A549 (cell line): ENCODE measurements around the gene TMEM184C. TPM values are rescaled to one million over a fixed set of nuclear protein-coding genes. Genes with fewer than 3 reads are reported as not detected.

ENCODE experiments used
- ATAC-seq, 2 experiments: fragments of 200-7000 bp in 1 of 2; fragments of >200 bp in 1 of 2; cut with Nextera tagmentation in 1 of 2; cut with Tn5 transposase in 1 of 2; 3 replicates each; pipeline versions ENCODE4 v1.8.0 to v1.9.1; 2018 to 2020; ENCODE audit warnings: mild to moderate bottlenecking in 1 of 2, moderate library complexity in 1 of 2
- CTCF ChIA-PET: fragments of 300-600 bp; sonication (Branson Sonifier 250); formaldehyde crosslinking; extraction: SDS; loops from one replicate; lab custom pipeline; 2021; ENCODE audit warnings: antibody characterized with exemption, inconsistent platforms; lab: Yijun Ruan, JAX
- POLR2A ChIA-PET: fragments of 350-600 bp; formaldehyde crosslinking; extraction: SDS; loops from one replicate; lab custom pipeline; 2021; ENCODE audit warnings: antibody characterized with exemption, inconsistent platforms; lab: Yijun Ruan, JAX
- DNase-seq, 2 experiments: peaks; one replicate each; pipeline versions ENCODE4 v3.0.0 to v3.0.0-alpha.2; 2011 to 2016; ENCODE audit warnings: low read depth in 1 of 2, low spot score in 1 of 2
- FAIRE-seq: peaks from 2 replicates; lab custom pipeline; 2011; peaks lifted over from hg19 to GRCh38; lab: Jason Lieb, UNC
- H3K27ac ChIP-seq, 2 experiments: fragments of >200 bp; sonication (Bioruptor Twin); formaldehyde crosslinking; 3 replicates each; pipeline ENCODE4 v1.5.1; 2016 to 2017
- H3K4me1 ChIP-seq: fragments of >200 bp; sonication (Bioruptor Twin); formaldehyde crosslinking; 3 replicates; pipeline ENCODE4 v1.6.1; 2016
- H3K4me2 ChIP-seq: fragments of >200 bp; sonication (Bioruptor Twin); formaldehyde crosslinking; 3 replicates; pipeline ENCODE4 v1.6.1; 2016
- H3K4me3 ChIP-seq: fragments of >200 bp; sonication (Bioruptor Twin); formaldehyde crosslinking; 3 replicates; pipeline ENCODE4 v1.5.1; 2016
- H3K9me3 ChIP-seq: fragments of >200 bp; sonication (Bioruptor Twin); formaldehyde crosslinking; 3 replicates; pipeline ENCODE4 v1.6.1; 2016
- ATOH8 ChIP-seq: fragments of 250-450 bp; sonication (Bioruptor Pico); IDR thresholded peaks from 2 replicates; pipeline ENCODE4 v1.5.0; 2020; ENCODE audit warnings: low read depth, mild to moderate bottlenecking, moderate library complexity
- BHLHE40 ChIP-seq: IDR thresholded peaks from 2 replicates; pipeline ENCODE4 v1.6.1; 2012; ENCODE audit warnings: low read depth, low read length, inconsistent platforms
- CBX2 ChIP-seq: fragments of 200-600 bp; sonication (generic); IDR thresholded peaks from 2 replicates; pipeline ENCODE4 v1.6.1; 2016; ENCODE audit warnings: low read depth, mild to moderate bottlenecking, borderline replicate concordance
- CEBPB ChIP-seq, 2 experiments: fragments of >200 bp in 1 of 2; sonication (Bioruptor Twin) in 1 of 2; formaldehyde crosslinking in 1 of 2; IDR thresholded peaks; 2 replicates each; pipeline ENCODE4 v1.6.1; 2012 to 2016
- CTCF ChIP-seq: fragments of >200 bp; sonication (Bioruptor Twin); formaldehyde crosslinking; IDR thresholded peaks from 3 replicates; pipeline ENCODE4 v1.5.1; 2016
- E2F6 ChIP-seq: IDR thresholded peaks from 2 replicates; pipeline ENCODE4 v1.6.1; 2012; ENCODE audit warnings: low read depth, borderline replicate concordance
- ELK1 ChIP-seq: fragments of 150-350 bp; IDR thresholded peaks from 2 replicates; pipeline ENCODE4 v1.6.1; 2014; ENCODE audit warnings: low read depth, mild to moderate bottlenecking, low read length
- FOXS1 ChIP-seq: fragments of 250-450 bp; sonication (Bioruptor Pico); IDR thresholded peaks from 2 replicates; pipeline ENCODE4 v1.5.0; 2020; ENCODE audit warnings: mild to moderate bottlenecking, moderate library complexity
- HES2 ChIP-seq: fragments of >200 bp; sonication (Bioruptor Twin); formaldehyde crosslinking; IDR thresholded peaks from 2 replicates; pipeline ENCODE4 v1.6.1; 2016
- JUN ChIP-seq, 2 experiments: fragments of >200 bp; sonication (Bioruptor Twin); formaldehyde crosslinking; IDR thresholded peaks; 2 replicates in 1 of 2; 3 replicates in 1 of 2; pipeline ENCODE4 v1.6.1; 2016 to 2017
- MAFK ChIP-seq: fragments of 450-650 bp; IDR thresholded peaks from 2 replicates; pipeline ENCODE4 v1.6.1; 2014; ENCODE audit not compliant: partially characterized antibody
- MYC ChIP-seq: IDR thresholded peaks from 2 replicates; pipeline ENCODE4 v1.6.1; 2012; ENCODE audit warnings: mild to moderate bottlenecking, inconsistent platforms, low read length, improper control_type of control experiment, borderline replicate concordance
- NFE2L2 ChIP-seq: fragments of 150-350 bp; conservative IDR thresholded peaks from 2 replicates; pipeline ENCODE4 v1.6.1; 2014; ENCODE audit warnings: low read length
- NR3C1 ChIP-seq: fragments of >200 bp; sonication (Bioruptor Twin); formaldehyde crosslinking; IDR thresholded peaks from 3 replicates; pipeline ENCODE4 v1.6.1; 2017
- PHF8 ChIP-seq: fragments of 200-600 bp; sonication (generic); IDR thresholded peaks from 2 replicates; pipeline ENCODE4 v1.6.1; 2016; ENCODE audit warnings: low read depth, mild to moderate bottlenecking, antibody characterized with exemption, moderate library complexity, borderline replicate concordance
- RAD21 ChIP-seq, 2 experiments: fragments of >200 bp in 1 of 2; sonication (Bioruptor Twin) in 1 of 2; formaldehyde crosslinking in 1 of 2; IDR thresholded peaks in 1 of 2; conservative IDR thresholded peaks in 1 of 2; 2 replicates in 1 of 2; 3 replicates in 1 of 2; pipeline ENCODE4 v1.6.1; 2012 to 2018; ENCODE audit warnings: inconsistent platforms in 1 of 2
- RCOR1 ChIP-seq: fragments of 150-350 bp; IDR thresholded peaks from 2 replicates; pipeline ENCODE4 v1.6.1; 2014; ENCODE audit warnings: antibody characterized with exemption, low read length, low read depth
- REST ChIP-seq: fragments of 200-600 bp; sonication (generic); IDR thresholded peaks from 2 replicates; pipeline ENCODE4 v1.6.1; 2016; ENCODE audit warnings: antibody characterized with exemption, mild to moderate bottlenecking, moderate library complexity
- RFX5 ChIP-seq: fragments of 450-650 bp; IDR thresholded peaks from 2 replicates; pipeline ENCODE4 v1.7.1; 2014; ENCODE audit warnings: antibody characterized with exemption, mild to moderate bottlenecking, moderate library complexity
- SREBF2 ChIP-seq: fragments of 450-650 bp; IDR thresholded peaks from 2 replicates; pipeline ENCODE4 v1.6.1; 2014; ENCODE audit warnings: mild to moderate bottlenecking, moderate library complexity
- TFCP2L1 ChIP-seq: fragments of 250-450 bp; sonication (Bioruptor Pico); IDR thresholded peaks from 2 replicates; pipeline ENCODE4 v1.5.0; 2021; ENCODE audit warnings: mild to moderate bottlenecking
- TP53 ChIP-seq: fragments of 250-450 bp; sonication (Bioruptor Pico); IDR thresholded peaks from 2 replicates; pipeline ENCODE4 v1.5.0; 2021; ENCODE audit warnings: mild to moderate bottlenecking, moderate library complexity
- USF2 ChIP-seq: fragments of 450-650 bp; IDR thresholded peaks from 2 replicates; pipeline ENCODE4 v1.6.1; 2014; ENCODE audit warnings: antibody characterized with exemption
- ZC3H11A ChIP-seq: fragments of 450-650 bp; IDR thresholded peaks from 2 replicates; pipeline ENCODE4 v1.6.1; 2014; ENCODE audit warnings: antibody characterized with exemption, mild to moderate bottlenecking
- WGBS: methylation state at CpG from one replicate; pipeline ENCODE4 v1.1.6; 2017; ENCODE audit errors: missing lambda C conversion rate; 5-methylcytosine and 5-hydroxymethylcytosine counted together
- polyA plus RNA-seq, 4 experiments: library from polyadenylated mRNA; depleted of rRNA in 3 of 4; stranded (reverse); fragments of >200 nt; fragmentation: RNase III in 1 of 4; extraction: RNeasy Plus Mini Kit Qiagen cat#74134 plus additional on column Dnase treatment in 1 of 4; gene quantifications; 2 replicates in 3 of 4; 3 replicates in 1 of 4; pipeline ENCODE4 v1.2.3, GENCODE V29; 2011 to 2017

TMEM184C gene
- polyA plus RNA-seq, 2 of the 4 experiments (the other 2 are of a cell fraction): 17.6 to 25.2 TPM

GRCh38 chr4:147583876-147584275 is 33.3 kb upstream of the TMEM184C start:
- WGBS: 59% methylated on average over 1 of the region's 1 CpG
- ChIA-PET POLR2A (no interaction called here), CTCF (interaction anchor here (0.7 to 1.3 kb wide), 2 partner anchors 65 to 423 kb away, joined by 3 to 4 read pairs; no protein-coding TSS in a partner anchor)
- Histone ChIP-seq H3K4me2 (no peak overlapping the region), H3K4me1 (peaks cover 10% of the 10 kb centered on the region; the same call in 2 of the 3 replicates), H3K4me3 (no peak overlapping the region), H3K27ac (no peak overlapping the region), H3K9me3 (no peaks in the 10 kb centered on the region)
- DNase-seq (no peak), ATAC-seq (no peak), FAIRE-seq (no peak)
- TF ChIP-seq FOXS1 (CRISPR knock-in tag): no peak
- TF ChIP-seq CTCF: no peak
- no peak for TF ChIP-seq RFX5
- TF ChIP-seq RCOR1: no peak
- no peak for TF ChIP-seq BHLHE40
- TF ChIP-seq NFE2L2: no peak
- no peak for TF ChIP-seq NR3C1
- no peak for TF ChIP-seq E2F6

- no peak overlapping the region for H3K27ac ChIP-seq
- CTCF ChIA-PET: interaction anchor here (1.3 to 1.6 kb wide), 2 partner anchors 67 to 425 kb away, joined by 3 to 8 read pairs; no protein-coding TSS in a partner anchor
- no peak for FAIRE-seq
- ATAC-seq: no peak
- TF ChIP-seq MYC (no peak), FOXS1 (CRISPR knock-in tag) (no peak), TFCP2L1 (no peak), ZC3H11A (no peak), REST (no peak), JUN (IDR thresholded peaks at IDR 0.05) (no peak)
- no peak for DNase-seq
- H3K4me2 ChIP-seq: no peak overlapping the region
- H3K4me1 ChIP-seq: peaks cover 17% of the 10 kb centered on the region; the same call in 2 of the 3 replicates
- H3K4me3 ChIP-seq: no peak overlapping the region
- no peaks in the 10 kb centered on the region for H3K9me3 ChIP-seq
- POLR2A ChIA-PET: no interaction called here
- 45% methylated on average over 3 of the region's 3 CpGs for WGBS
These were observed 31.2 kb upstream of the TMEM184C start for GRCh38 chr4:147586032-147586431.

GRCh38 chr4:147586637-147587036 is 30.6 kb upstream of the TMEM184C start:
- H3K9me3 ChIP-seq: no peaks in the 10 kb centered on the region
- WGBS: 87% methylated on average over 4 of the region's 4 CpGs
- DNase-seq (no peak), FAIRE-seq (no peak), ATAC-seq (no peak)
- no peak overlapping the region for H3K27ac ChIP-seq
- POLR2A ChIA-PET: no interaction called here
- peaks cover 16% of the 10 kb centered on the region; the same call in 2 of the 3 replicates for H3K4me1 ChIP-seq
- CTCF ChIA-PET: interaction anchor here (0.6 to 1.6 kb wide), 3 partner anchors 68 to 426 kb away, joined by 3 to 8 read pairs (median 3); no protein-coding TSS in a partner anchor
- no peak overlapping the region for H3K4me3 ChIP-seq
- H3K4me2 ChIP-seq: no peak overlapping the region
- TF ChIP-seq SREBF2: no peak
- no peak for TF ChIP-seq CEBPB (IDR thresholded peaks at IDR 0.05)
- TF ChIP-seq ATOH8: no peak
- TF ChIP-seq USF2: no peak
- TF ChIP-seq ELK1: no peak
- no peak for TF ChIP-seq RAD21 (conservative IDR thresholded peaks at IDR 0.05 in 1 of 2, IDR thresholded peaks at IDR 0.05 in 1 of 2)
- no peak for TF ChIP-seq CBX2
- no peak for TF ChIP-seq MAFK
- TF ChIP-seq NFE2L2: no peak
- TF ChIP-seq HES2: no peak
- no peak for TF ChIP-seq RCOR1
- TF ChIP-seq TP53: no peak
- no peak for TF ChIP-seq PHF8
